PFSK-1 (cell line): ENCODE results near the gene SETBP1.

Experiments used
- FOXP2 ChIP-seq: optimal IDR thresholded peaks from 2 replicates; pipeline ENCODE3; 2011; ENCODE audit warnings: borderline replicate concordance, control low read depth, inconsistent platforms; ENCODE audit not compliant: insufficient read depth; ENCODE audit errors: extremely low read length, extremely low read depth
- POLR2AphosphoS5 ChIP-seq: IDR thresholded peaks from 2 replicates; pipeline ENCODE4 v1.6.1; 2012; ENCODE audit warnings: low read depth, mild to moderate bottlenecking, control low read depth, low read length, moderate library complexity
- REST ChIP-seq, 2 experiments: IDR thresholded peaks; 2 replicates each; pipeline versions ENCODE4 v1.6.1 to v1.8.0; 2011 to 2012; ENCODE audit warnings: low read depth in 2 of 2, low read length in 2 of 2, control low read depth in 1 of 2, inconsistent platforms in 1 of 2, mild to moderate bottlenecking in 1 of 2, moderate library complexity in 1 of 2; ENCODE audit not compliant: insufficient read depth in 1 of 2
- SIN3A ChIP-seq: IDR thresholded peaks from 2 replicates; pipeline ENCODE4 v1.6.1; 2012; ENCODE audit warnings: mild to moderate bottlenecking, low read length, moderate library complexity, borderline replicate concordance; ENCODE audit not compliant: insufficient read depth
- TAF1 ChIP-seq: IDR thresholded peaks from 2 replicates; pipeline ENCODE4 v1.6.1; 2012; ENCODE audit warnings: low read length, control low read depth, borderline replicate concordance; ENCODE audit not compliant: insufficient read depth

DNA sequence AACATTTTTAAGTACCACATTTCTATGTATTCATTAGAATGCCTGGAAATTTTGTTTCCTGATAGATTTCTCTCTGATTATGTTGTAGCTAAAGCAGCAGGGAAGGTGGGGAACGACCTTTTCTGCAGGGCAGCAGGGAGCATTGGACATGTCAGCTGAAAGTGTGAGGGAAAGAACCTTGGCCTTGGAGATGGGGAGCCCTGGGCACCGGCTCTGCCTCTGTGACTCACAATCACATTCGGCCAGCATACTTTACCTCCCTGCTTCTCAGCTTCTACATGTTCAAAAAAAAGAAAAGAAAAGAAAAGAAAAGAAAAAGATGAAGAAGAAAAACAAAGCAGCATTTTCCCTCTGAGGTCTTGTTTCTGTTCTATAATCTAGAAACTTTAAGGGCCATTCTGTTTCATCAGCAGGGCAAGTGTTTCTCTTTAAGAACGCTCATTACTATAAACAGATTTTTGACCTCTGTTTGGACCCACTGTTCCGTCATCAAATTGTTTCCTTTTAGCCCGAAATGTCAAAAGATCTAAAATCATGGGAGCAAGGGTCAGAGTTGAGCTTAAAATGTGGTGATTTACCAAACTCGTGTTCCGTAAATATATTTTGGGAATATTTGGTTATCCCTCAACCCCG is 27.9 kb downstream of the SETBP1 start:
- TF ChIP-seq TAF1 (no peak), POLR2AphosphoS5 (no peak), REST (IDR thresholded peaks at IDR 0.05; ENCODE audit: insufficient read depth in 1 of 2, low read depth in 2 of 2, low read length in 2 of 2) (no peak), SIN3A (no peak), FOXP2 (no peak)
